Measurements from ENCODE around the gene PDXK. TPM values are rescaled to one million over a fixed set of nuclear protein-coding genes. Genes with fewer than 3 reads are reported as not detected.

Gene PDXK
- total and polyA plus RNA-seq, 4 experiments from 2014 or later: 37.5 to 94.3 (median 77.4) TPM

DNA sequence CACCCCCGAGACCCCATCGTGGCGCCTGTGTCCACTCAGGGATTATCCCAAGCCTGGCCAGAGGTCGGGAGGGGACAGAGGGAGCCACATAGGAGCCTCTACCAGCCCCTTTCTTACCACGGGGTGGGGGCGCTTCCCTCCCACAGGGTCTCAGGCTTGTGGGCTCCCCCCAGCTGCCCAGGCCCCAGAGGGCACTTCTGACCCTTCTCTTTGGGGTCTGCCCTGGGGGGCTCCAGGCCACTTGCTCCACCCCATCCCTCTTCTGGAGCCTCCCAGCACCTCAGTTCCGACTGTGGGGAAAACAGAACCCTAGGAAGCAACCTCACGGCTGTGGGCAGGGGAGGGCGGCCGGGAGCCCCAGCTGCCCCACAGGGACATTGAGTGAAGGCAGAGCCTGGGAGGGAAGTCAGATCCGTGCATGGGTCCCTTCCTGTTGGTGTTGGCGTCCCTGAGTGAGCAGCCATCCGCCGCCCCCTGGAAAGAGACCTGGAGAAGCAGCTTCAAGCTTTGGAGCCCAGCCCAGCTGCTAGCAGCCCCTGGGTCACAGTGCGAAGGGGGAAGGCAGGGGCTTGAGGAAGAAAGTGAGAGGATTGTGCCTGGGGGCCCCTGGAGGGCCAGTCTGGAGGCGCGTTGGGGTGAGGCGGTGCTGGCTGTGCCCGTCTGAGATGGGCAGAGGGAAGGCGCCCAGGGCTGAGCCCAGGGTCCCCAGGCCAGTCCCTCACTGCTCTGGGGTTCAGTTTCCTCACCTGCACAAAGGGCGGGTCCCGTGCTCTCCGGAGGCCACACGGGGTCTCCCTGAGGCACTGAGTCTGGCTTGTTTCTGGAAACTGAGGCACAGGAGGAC, 92.6 kb downstream of the PDXK start:
- no peak overlapping the region for H3K27ac ChIP-seq (ENCODE audit: low read depth, low read length)
- Mint-ChIP-seq H3K27ac (no peak overlapping the region), H3K9me3 (no peaks in the 10 kb centered on the region), H3K4me1 (peaks cover 6 to 10% (median 7%) of the 10 kb centered on the region in 4 donors), H3K4me3 (no peak overlapping the region), H3K36me3 (peaks cover 0 to 1% of the 10 kb centered on the region in 2 donors), H3K27me3 (peaks cover 0 to 2% of the 10 kb centered on the region in 2 donors)
- POLR2A ChIA-PET (ENCODE audit: partially characterized antibody): interaction anchor here (1.0 kb wide), 1 partner anchor 127 kb away, joined by 3 read pairs; no protein-coding TSS in a partner anchor
- H3K36me3 ChIP-seq (ENCODE audit: insufficient read depth, low read length): no peaks in the 10 kb centered on the region
- no peak for DNase-seq
- H3K4me1 ChIP-seq (ENCODE audit: insufficient read depth, low read length): peaks cover 8% of the 10 kb centered on the region
- H3K9me3 ChIP-seq (ENCODE audit: control insufficient read depth in 1 of 2, low read length in 2 of 2): no peaks in the 10 kb centered on the region
- intact Hi-C loops (cut with micrococcal nuclease): no loop called here
- no peaks in the 10 kb centered on the region for H3K27me3 ChIP-seq (ENCODE audit: insufficient read depth, low read length)
- CTCF ChIA-PET (ENCODE audit: partially characterized antibody): interaction anchor here (0.7 to 7.2 kb wide), 12 partner anchors 12 to 170 kb away, joined by 3 to 68 read pairs (median 4); no protein-coding TSS in a partner anchor
- H3K4me3 ChIP-seq (ENCODE audit: low read length in 2 of 2): no peak overlapping the region

Other genes starting within 250 kb of the PDXK start
- under 1 TPM; 0.39 to 0.70 TPM for gene HSF2BP, start 59.6 kb upstream of the PDXK start, total RNA-seq
- under 1 TPM in 1 of 2 donors, not detected in 1; 0.67 TPM for gene HSF2BP, start 59.6 kb upstream of the PDXK start, polyA plus RNA-seq
- gene RRP1B, start 59.6 kb upstream of the PDXK start, total RNA-seq: 10 to 100 TPM; 39.9 to 40.5 TPM
- 10 to 100 TPM; 19.8 to 38.0 TPM for gene RRP1B, start 59.6 kb upstream of the PDXK start, polyA plus RNA-seq
- 10 to 100 TPM; 46.0 to 48.8 TPM for gene CSTB, start 57.2 kb downstream of the PDXK start, total RNA-seq
- 10 to 100 TPM; 68.4 to 97.0 TPM for gene CSTB, start 57.2 kb downstream of the PDXK start, polyA plus RNA-seq
- gene RRP1, start 70.4 kb downstream of the PDXK start, total RNA-seq: 10 to 100 TPM; 25.4 to 27.7 TPM
- 10 to 100 TPM; 13.5 to 22.2 TPM for gene RRP1, start 70.4 kb downstream of the PDXK start, polyA plus RNA-seq
- 10 to 100 TPM; 72.4 to 76.7 TPM for gene AGPAT3, start 146.1 kb downstream of the PDXK start, total RNA-seq
- 10 to 100 TPM; 16.0 to 21.0 TPM for gene AGPAT3, start 146.1 kb downstream of the PDXK start, polyA plus RNA-seq

Measured in CD4-positive, alpha-beta memory T cell (primary cell).